HCT116 (cell line): ENCODE data around the gene PCTP.

Experiments used
- CTCF ChIP-seq, 3 experiments: fragments of 200-600 bp in 1 of 3; sonication (generic) in 1 of 3; IDR thresholded peaks in 2 of 3; conservative IDR thresholded peaks in 1 of 3; 2 replicates each; pipeline ENCODE4 v1.5.1; 2012 to 2017; ENCODE audit warnings: low read depth in 2 of 3, low read length in 2 of 3, antibody characterized with exemption in 1 of 3, borderline replicate concordance in 1 of 3, control low read depth in 1 of 3, mild to moderate bottlenecking in 1 of 3, mixed read lengths in 1 of 3, mixed run types in 1 of 3, moderate library complexity in 1 of 3; ENCODE audit not compliant: insufficient read depth in 1 of 3
- MAX ChIP-seq: IDR thresholded peaks from 2 replicates; pipeline ENCODE4 v1.6.1; 2012
- POLR2AphosphoS5 ChIP-seq: IDR thresholded peaks from 2 replicates; pipeline ENCODE4 v1.6.1; 2011; ENCODE audit warnings: mild to moderate bottlenecking, low read depth, low read length, moderate library complexity
- YY1 ChIP-seq: IDR thresholded peaks from 2 replicates; pipeline ENCODE4 v1.6.1; 2011; ENCODE audit warnings: low read length, low read depth, moderate library complexity, mild to moderate bottlenecking; ENCODE audit not compliant: insufficient replicate concordance; ENCODE audit errors: extremely low read depth

- no peak for TF ChIP-seq YY1
- TF ChIP-seq MAX: no peak
- no peak for TF ChIP-seq POLR2AphosphoS5
- no peak for TF ChIP-seq CTCF (IDR thresholded peaks at IDR 0.05 in 2 of 3, conservative IDR thresholded peaks at IDR 0.05 in 1 of 3; ENCODE audit: borderline replicate concordance in 1 of 3, insufficient read depth in 1 of 3, low read depth in 2 of 3, low read length in 2 of 3)
Observed at GRCh38 chr17:55746466-55746865, 4.4 kb upstream of the PCTP start.
